Liver (tissue), 9 donors: ENCODE data around the gene ARGLU1. TPM values are rescaled to one million over a fixed set of nuclear protein-coding genes. Genes with fewer than 3 reads are reported as not detected.

Source experiments
- DNase-seq: peaks from one replicate; pipeline ENCODE4 v3.0.0-alpha.2; 2017; ENCODE audit warnings: low spot score
- H3K27ac ChIP-seq, 2 donors: one replicate each; pipeline ENCODE4 v1.7.0; 2013; ENCODE audit warnings: inconsistent platforms in 2 of 2, low read length in 2 of 2, control low read depth in 1 of 2, low read depth in 1 of 2, mild to moderate bottlenecking in 1 of 2
- H3K27me3 ChIP-seq, 4 donors: one replicate each; pipeline versions ENCODE4 v1.6.1 to v1.7.0; 2013; ENCODE audit warnings: low read length in 3 of 4, inconsistent platforms in 1 of 4, mild to moderate bottlenecking in 1 of 4, moderate library complexity in 1 of 4; ENCODE audit not compliant: control insufficient read depth in 4 of 4, insufficient read depth in 4 of 4
- H3K36me3 ChIP-seq, 4 donors: one replicate each; pipeline versions ENCODE4 v1.6.1 to v1.7.0; 2013; ENCODE audit warnings: low read length in 3 of 4, mild to moderate bottlenecking in 3 of 4, low read depth in 1 of 4, moderate library complexity in 1 of 4; ENCODE audit not compliant: control insufficient read depth in 4 of 4, insufficient read depth in 3 of 4
- H3K4me1 ChIP-seq, 4 donors: one replicate each; pipeline versions ENCODE4 v1.6.1 to v1.7.0; 2013; ENCODE audit warnings: low read length in 3 of 4, mild to moderate bottlenecking in 3 of 4, moderate library complexity in 1 of 4; ENCODE audit not compliant: control insufficient read depth in 4 of 4, insufficient read depth in 4 of 4
- H3K4me3 ChIP-seq, 3 donors: one replicate each; pipeline versions ENCODE4 v1.6.1 to v1.7.0; 2013; ENCODE audit warnings: low read length in 3 of 3, control low read depth in 1 of 3, low read depth in 1 of 3, mild to moderate bottlenecking in 1 of 3
- H3K9ac ChIP-seq, 2 donors: one replicate each; pipeline ENCODE4 v1.7.0; 2013; ENCODE audit warnings: low read length in 2 of 2, mild to moderate bottlenecking in 2 of 2, moderate library complexity in 2 of 2, control low read depth in 1 of 2, low read depth in 1 of 2
- H3K9me3 ChIP-seq, 4 donors: one replicate each; pipeline versions ENCODE4 v1.6.1 to v1.7.0; 2013; ENCODE audit warnings: low read length in 3 of 4; ENCODE audit not compliant: control insufficient read depth in 4 of 4
- EGR1 ChIP-seq, 2 donors: IDR thresholded peaks; 2 replicates each; pipeline ENCODE4 v1.6.1; 2016 to 2018; ENCODE audit warnings: antibody characterized with exemption in 2 of 2, low read depth in 2 of 2
- FOXA1 ChIP-seq: IDR thresholded peaks from 2 replicates; pipeline ENCODE4 v1.6.1; 2016; ENCODE audit warnings: antibody characterized with exemption
- FOXA2 ChIP-seq: IDR thresholded peaks from 2 replicates; pipeline ENCODE4 v1.6.1; 2016; ENCODE audit warnings: antibody characterized with exemption
- GABPA ChIP-seq, 2 donors: IDR thresholded peaks in 1 of 2; conservative IDR thresholded peaks in 1 of 2; 2 replicates each; pipeline ENCODE4 v1.6.1; 2016; ENCODE audit warnings: antibody characterized with exemption in 2 of 2, mild to moderate bottlenecking in 1 of 2, moderate library complexity in 1 of 2
- HNF4A ChIP-seq, 2 donors: conservative IDR thresholded peaks; 2 replicates each; pipeline ENCODE4 v1.6.1; 2016; ENCODE audit warnings: antibody characterized with exemption in 2 of 2, mild to moderate bottlenecking in 2 of 2
- HNF4G ChIP-seq: IDR thresholded peaks from 2 replicates; pipeline ENCODE4 v1.6.1; 2016; ENCODE audit warnings: antibody characterized with exemption
- JUND ChIP-seq, 2 donors: IDR thresholded peaks; 2 replicates each; pipeline ENCODE4 v1.6.1; 2016; ENCODE audit warnings: antibody characterized with exemption in 2 of 2
- NR2F2 ChIP-seq: IDR thresholded peaks from 2 replicates; pipeline ENCODE4 v1.6.1; 2016; ENCODE audit warnings: antibody characterized with exemption
- RAD21 ChIP-seq, 2 donors: IDR thresholded peaks; 2 replicates each; pipeline ENCODE4 v1.6.1; 2016; ENCODE audit warnings: antibody characterized with exemption in 2 of 2, mild to moderate bottlenecking in 2 of 2
- RXRA ChIP-seq, 2 donors: IDR thresholded peaks; 2 replicates each; pipeline ENCODE4 v1.6.1; 2017 to 2018; ENCODE audit warnings: antibody characterized with exemption in 2 of 2, mild to moderate bottlenecking in 1 of 2
- SP1 ChIP-seq: IDR thresholded peaks from 2 replicates; pipeline ENCODE4 v1.6.1; 2018; ENCODE audit warnings: antibody characterized with exemption, mild to moderate bottlenecking
- TAF1 ChIP-seq: conservative IDR thresholded peaks from 2 replicates; pipeline ENCODE4 v1.6.1; 2016; ENCODE audit warnings: antibody characterized with exemption, mild to moderate bottlenecking
- YY1 ChIP-seq: IDR thresholded peaks from 2 replicates; pipeline ENCODE4 v1.6.1; 2016; ENCODE audit warnings: antibody characterized with exemption, mild to moderate bottlenecking
- WGBS: extraction: QIAGEN DNeasy Blood & Tissue Kit; methylation state at CpG from one replicate; pipeline ENCODE4 v1.1.7; 2013; 5-methylcytosine and 5-hydroxymethylcytosine counted together
- polyA plus RNA-seq, 2 donors: library from polyadenylated mRNA; stranded (reverse) in 1 of 2; unstranded in 1 of 2; fragments of 200-250 nt in 1 of 2; fragments of >200 nt in 1 of 2; fragmentation: Nextera tagmentation in 1 of 2; extraction: Ambion mirVana in 1 of 2; gene quantifications; one replicate each; pipeline versions ENCODE4 v1.2.1 to v1.2.3, GENCODE V29; 2013 to 2015
- total RNA-seq, 2 donors: library from RNA; depleted of rRNA; stranded (reverse); fragments of >200 nt; gene quantifications; one replicate each; pipeline ENCODE4 v1.2.3, GENCODE V29; 2014
- TF ChIP-seq, protein P1 (sequence below): IDR thresholded peaks from 2 replicates; pipeline ENCODE4 v1.6.1; 2016; ENCODE audit warnings: antibody characterized with exemption
- TF ChIP-seq, protein P2 (sequence below): IDR thresholded peaks from 2 replicates; pipeline ENCODE4 v1.6.1; 2016; ENCODE audit warnings: antibody characterized with exemption
- TF ChIP-seq, protein P3 (sequence below): IDR thresholded peaks from 2 replicates; pipeline ENCODE4 v1.6.1; 2016; ENCODE audit warnings: antibody characterized with exemption, mild to moderate bottlenecking
- TF ChIP-seq, protein P4 (sequence below): fragments of 150-350 bp; IDR thresholded peaks from 2 replicates; pipeline ENCODE4 v1.5.1; 2017; ENCODE audit warnings: improper control_type of control experiment, low read depth, low read length; ENCODE audit not compliant: missing input control
- TF ChIP-seq, protein P5 (sequence below): IDR thresholded peaks from 2 replicates; pipeline ENCODE4 v1.6.1; 2016; ENCODE audit warnings: antibody characterized with exemption
- donor health status: healthy.
- donor health status: healthy.
- donor health status: healthy.
- donor health status: healthy.
- donor health status: healthy.

ARGLU1 gene
- total RNA-seq (10 to 100 TPM; 21.4 to 38.8 TPM), polyA plus RNA-seq (10 to 100 TPM; 16.7 to 50.8 TPM)

DNA sequence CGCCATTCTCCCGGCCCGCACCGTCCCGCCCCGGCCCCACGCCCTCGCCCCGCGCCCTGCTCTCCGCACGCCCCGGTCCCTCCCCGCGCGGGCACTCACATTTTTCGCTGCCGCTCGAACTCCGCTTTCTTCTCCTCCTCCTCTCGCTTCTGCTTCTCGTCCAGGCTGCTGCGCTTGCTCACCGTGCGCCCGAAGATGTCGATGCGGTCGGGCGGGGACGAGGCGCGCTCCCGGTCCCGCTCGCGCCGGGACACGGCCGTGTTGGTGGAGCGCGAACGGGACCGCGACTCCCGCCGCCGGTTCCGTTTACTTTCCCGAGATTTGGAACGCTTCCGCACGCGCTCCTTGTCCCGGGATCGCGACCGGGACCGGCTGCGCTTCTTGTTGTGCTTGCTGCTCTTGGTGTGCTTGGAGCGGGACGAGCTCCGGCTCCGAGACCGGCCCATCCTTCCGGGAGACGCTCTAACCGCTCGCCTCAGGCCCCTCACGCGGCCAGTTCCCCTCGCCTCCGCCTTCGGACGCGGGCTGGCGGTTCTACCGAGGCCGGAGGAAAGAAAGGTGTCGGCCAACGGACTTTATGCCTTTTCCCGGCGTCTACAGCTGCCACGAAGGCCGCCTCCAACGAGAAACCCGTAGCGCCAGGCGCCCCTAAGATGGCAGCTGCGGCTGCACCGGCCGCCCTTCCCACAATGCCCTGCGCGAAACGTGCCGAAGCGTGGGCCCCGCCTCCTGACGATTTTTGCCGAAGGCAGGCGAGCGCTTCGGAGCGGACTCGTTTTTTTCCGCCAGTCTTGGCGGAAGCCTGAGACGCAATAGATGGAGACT is at the start of gene ARGLU1:
ARGLU1 (minus strand) TSS at position 664 of the 825 bp plus-strand sequence; CDS start at position 446, 218 bp downstream.
- Histone ChIP-seq H3K4me3 (peak within 1 kb of the TSS; percentile 91 to 97 (median 93)), H3K36me3 (no peaks in the 10 kb centered on the region), H3K4me1 (peaks cover 2 to 37% (median 13%) of the 10 kb centered on the region in 4 donors), H3K9me3 (no peaks in the 10 kb centered on the region), H3K9ac (peak within 1 kb of the TSS; percentile 90 to 93), H3K27me3 (no peaks in the 10 kb centered on the region), H3K27ac (peak within 1 kb of the TSS; percentile 95 to 97)
- DNase-seq: peak; percentile 96
- TF ChIP-seq RXRA (IDR thresholded peaks at IDR 0.05) (no peak), JUND (IDR thresholded peaks at IDR 0.05) (no peak), EGR1 (IDR thresholded peaks at IDR 0.05; ENCODE audit: low read depth in 2 of 2) (no peak), TAF1 (no peak), FOXA2 (no peak), SP1 (peak; percentile 48), FOXA1 (no peak), YY1 (peak; percentile 98), HNF4G (peak; percentile 48), HNF4A (conservative IDR thresholded peaks at IDR 0.05) (no peak), GABPA (IDR thresholded peaks at IDR 0.05 in 1 of 2, conservative IDR thresholded peaks at IDR 0.05 in 1 of 2) (peak in 1 of 2 donors; percentile 52), NR2F2 (no peak), RAD21 (IDR thresholded peaks at IDR 0.05) (no peak)
- TF ChIP-seq, protein P1, sequence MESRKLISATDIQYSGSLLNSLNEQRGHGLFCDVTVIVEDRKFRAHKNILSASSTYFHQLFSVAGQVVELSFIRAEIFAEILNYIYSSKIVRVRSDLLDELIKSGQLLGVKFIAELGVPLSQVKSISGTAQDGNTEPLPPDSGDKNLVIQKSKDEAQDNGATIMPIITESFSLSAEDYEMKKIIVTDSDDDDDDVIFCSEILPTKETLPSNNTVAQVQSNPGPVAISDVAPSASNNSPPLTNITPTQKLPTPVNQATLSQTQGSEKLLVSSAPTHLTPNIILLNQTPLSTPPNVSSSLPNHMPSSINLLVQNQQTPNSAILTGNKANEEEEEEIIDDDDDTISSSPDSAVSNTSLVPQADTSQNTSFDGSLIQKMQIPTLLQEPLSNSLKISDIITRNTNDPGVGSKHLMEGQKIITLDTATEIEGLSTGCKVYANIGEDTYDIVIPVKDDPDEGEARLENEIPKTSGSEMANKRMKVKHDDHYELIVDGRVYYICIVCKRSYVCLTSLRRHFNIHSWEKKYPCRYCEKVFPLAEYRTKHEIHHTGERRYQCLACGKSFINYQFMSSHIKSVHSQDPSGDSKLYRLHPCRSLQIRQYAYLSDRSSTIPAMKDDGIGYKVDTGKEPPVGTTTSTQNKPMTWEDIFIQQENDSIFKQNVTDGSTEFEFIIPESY: peak; percentile 82
- TF ChIP-seq, protein P2, sequence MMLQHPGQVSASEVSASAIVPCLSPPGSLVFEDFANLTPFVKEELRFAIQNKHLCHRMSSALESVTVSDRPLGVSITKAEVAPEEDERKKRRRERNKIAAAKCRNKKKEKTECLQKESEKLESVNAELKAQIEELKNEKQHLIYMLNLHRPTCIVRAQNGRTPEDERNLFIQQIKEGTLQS: no peak
- TF ChIP-seq, protein P3, sequence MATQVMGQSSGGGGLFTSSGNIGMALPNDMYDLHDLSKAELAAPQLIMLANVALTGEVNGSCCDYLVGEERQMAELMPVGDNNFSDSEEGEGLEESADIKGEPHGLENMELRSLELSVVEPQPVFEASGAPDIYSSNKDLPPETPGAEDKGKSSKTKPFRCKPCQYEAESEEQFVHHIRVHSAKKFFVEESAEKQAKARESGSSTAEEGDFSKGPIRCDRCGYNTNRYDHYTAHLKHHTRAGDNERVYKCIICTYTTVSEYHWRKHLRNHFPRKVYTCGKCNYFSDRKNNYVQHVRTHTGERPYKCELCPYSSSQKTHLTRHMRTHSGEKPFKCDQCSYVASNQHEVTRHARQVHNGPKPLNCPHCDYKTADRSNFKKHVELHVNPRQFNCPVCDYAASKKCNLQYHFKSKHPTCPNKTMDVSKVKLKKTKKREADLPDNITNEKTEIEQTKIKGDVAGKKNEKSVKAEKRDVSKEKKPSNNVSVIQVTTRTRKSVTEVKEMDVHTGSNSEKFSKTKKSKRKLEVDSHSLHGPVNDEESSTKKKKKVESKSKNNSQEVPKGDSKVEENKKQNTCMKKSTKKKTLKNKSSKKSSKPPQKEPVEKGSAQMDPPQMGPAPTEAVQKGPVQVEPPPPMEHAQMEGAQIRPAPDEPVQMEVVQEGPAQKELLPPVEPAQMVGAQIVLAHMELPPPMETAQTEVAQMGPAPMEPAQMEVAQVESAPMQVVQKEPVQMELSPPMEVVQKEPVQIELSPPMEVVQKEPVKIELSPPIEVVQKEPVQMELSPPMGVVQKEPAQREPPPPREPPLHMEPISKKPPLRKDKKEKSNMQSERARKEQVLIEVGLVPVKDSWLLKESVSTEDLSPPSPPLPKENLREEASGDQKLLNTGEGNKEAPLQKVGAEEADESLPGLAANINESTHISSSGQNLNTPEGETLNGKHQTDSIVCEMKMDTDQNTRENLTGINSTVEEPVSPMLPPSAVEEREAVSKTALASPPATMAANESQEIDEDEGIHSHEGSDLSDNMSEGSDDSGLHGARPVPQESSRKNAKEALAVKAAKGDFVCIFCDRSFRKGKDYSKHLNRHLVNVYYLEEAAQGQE: peak; percentile 64
- TF ChIP-seq, protein P4, sequence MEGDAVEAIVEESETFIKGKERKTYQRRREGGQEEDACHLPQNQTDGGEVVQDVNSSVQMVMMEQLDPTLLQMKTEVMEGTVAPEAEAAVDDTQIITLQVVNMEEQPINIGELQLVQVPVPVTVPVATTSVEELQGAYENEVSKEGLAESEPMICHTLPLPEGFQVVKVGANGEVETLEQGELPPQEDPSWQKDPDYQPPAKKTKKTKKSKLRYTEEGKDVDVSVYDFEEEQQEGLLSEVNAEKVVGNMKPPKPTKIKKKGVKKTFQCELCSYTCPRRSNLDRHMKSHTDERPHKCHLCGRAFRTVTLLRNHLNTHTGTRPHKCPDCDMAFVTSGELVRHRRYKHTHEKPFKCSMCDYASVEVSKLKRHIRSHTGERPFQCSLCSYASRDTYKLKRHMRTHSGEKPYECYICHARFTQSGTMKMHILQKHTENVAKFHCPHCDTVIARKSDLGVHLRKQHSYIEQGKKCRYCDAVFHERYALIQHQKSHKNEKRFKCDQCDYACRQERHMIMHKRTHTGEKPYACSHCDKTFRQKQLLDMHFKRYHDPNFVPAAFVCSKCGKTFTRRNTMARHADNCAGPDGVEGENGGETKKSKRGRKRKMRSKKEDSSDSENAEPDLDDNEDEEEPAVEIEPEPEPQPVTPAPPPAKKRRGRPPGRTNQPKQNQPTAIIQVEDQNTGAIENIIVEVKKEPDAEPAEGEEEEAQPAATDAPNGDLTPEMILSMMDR: no peak
- TF ChIP-seq, protein P5, sequence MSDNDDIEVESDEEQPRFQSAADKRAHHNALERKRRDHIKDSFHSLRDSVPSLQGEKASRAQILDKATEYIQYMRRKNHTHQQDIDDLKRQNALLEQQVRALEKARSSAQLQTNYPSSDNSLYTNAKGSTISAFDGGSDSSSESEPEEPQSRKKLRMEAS: peak; percentile 72
- WGBS: under 1% methylated on average over 108 of the region's 108 CpGs
